Duodenal mucosa (tissue), 2 donors: Measurements from ENCODE around the gene ARF5.
"Not testable (repeated sequence)": the region's sequence is repeated elsewhere in the genome, so short reads cannot be mapped to it uniquely, and the experiment has no call there.

Experiments
- H3K27ac ChIP-seq: one replicate; pipeline ENCODE4 v1.7.0; 2013; ENCODE audit warnings: low read depth, low read length
- H3K27me3 ChIP-seq, 2 donors: one replicate each; pipeline ENCODE4 v1.7.0; 2013; ENCODE audit warnings: low read length in 2 of 2, control low read depth in 1 of 2; ENCODE audit not compliant: insufficient read depth in 2 of 2, control insufficient read depth in 1 of 2
- H3K36me3 ChIP-seq, 2 donors: one replicate each; pipeline ENCODE4 v1.7.0; 2013; ENCODE audit warnings: low read length in 2 of 2, control low read depth in 1 of 2; ENCODE audit not compliant: insufficient read depth in 2 of 2, control insufficient read depth in 1 of 2
- H3K4me1 ChIP-seq, 2 donors: one replicate each; pipeline ENCODE4 v1.7.0; 2013; ENCODE audit warnings: low read length in 2 of 2, control low read depth in 1 of 2; ENCODE audit not compliant: insufficient read depth in 2 of 2, control insufficient read depth in 1 of 2
- H3K4me3 ChIP-seq, 2 donors: one replicate each; pipeline ENCODE4 v1.7.0; 2013; ENCODE audit warnings: low read length in 2 of 2, low read depth in 1 of 2
- H3K9ac ChIP-seq, 2 donors: one replicate each; pipeline ENCODE4 v1.7.0; 2013; ENCODE audit warnings: low read length in 2 of 2, low read depth in 1 of 2
- H3K9me3 ChIP-seq, 2 donors: one replicate each; pipeline ENCODE4 v1.7.0; 2013; ENCODE audit warnings: low read length in 2 of 2, control low read depth in 1 of 2; ENCODE audit not compliant: control insufficient read depth in 1 of 2

The ARF5 gene

DNA sequence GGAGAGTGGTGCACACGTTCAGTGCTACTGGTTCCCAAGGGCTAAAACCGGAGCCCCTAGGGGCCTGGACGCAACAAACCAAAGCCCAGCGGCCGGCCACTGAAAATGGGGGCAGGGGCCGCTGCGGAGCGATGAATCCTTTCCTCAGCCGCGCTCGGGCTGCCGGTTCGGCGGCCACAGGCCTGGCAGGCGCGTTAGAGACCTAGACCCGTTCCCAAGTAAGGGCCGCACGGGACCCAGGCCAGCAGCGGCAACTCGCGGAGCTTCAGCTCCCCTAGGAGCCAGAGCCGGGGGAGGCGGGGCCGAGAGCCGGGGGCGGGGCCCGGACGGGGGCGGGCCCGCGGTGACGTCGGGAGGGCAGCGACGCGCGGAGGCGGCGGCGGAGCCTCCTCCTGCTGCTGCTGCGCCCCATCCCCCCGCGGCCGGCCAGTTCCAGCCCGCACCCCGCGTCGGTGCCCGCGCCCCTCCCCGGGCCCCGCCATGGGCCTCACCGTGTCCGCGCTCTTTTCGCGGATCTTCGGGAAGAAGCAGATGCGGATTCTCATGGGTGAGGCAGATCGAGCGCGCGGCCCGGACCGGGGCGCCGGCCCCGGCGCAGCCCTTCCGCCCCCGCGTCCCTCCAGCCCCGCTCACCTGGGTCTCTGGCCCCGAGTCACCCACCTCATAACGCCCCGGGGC is at the start of gene ARF5:
Gene ARF5 (plus strand): TSS at position 393 of the 678 bp plus-strand sequence. CDS start 88 bp downstream, at position 481.
- H3K27ac ChIP-seq, result peak within 1 kb of the TSS; percentile 70
- H3K4me1 ChIP-seq, result peaks cover 27 to 42% of the 10 kb centered on the region in 2 donors
- peak within 1 kb of the TSS; percentile 85 to 91 for H3K9ac ChIP-seq
- H3K27me3 ChIP-seq, result no peaks in the 10 kb centered on the region
- no peaks in the 10 kb centered on the region for H3K9me3 ChIP-seq
- peak within 1 kb of the TSS; percentile 86 to 91 for H3K4me3 ChIP-seq
- H3K36me3 ChIP-seq, result peaks cover 13 to 23% of the 10 kb centered on the region in 2 donors

- Histone ChIP-seq H3K36me3 (no peaks in the 10 kb centered on the region), H3K27me3 (peaks cover 10 to 28% of the 10 kb centered on the region in 2 donors)
These were observed 49.1 kb upstream of the ARF5 start for GRCh38 chr7:127539116-127539515.

GRCh38 chr7:127540461-127540860 is 47.8 kb upstream of the ARF5 start:
- peaks cover 10 to 22% of the 10 kb centered on the region in 2 donors for H3K27me3 ChIP-seq
- H3K9me3 ChIP-seq, H3K36me3 ChIP-seq: not testable (repeated sequence)

More at GRCh38 chr7:127539116-127539515, 49.1 kb upstream of the ARF5 start:
- H3K27ac ChIP-seq, result no peak overlapping the region
- H3K9me3 ChIP-seq, result no peaks in the 10 kb centered on the region
- H3K4me1 ChIP-seq, result no peaks in the 10 kb centered on the region
- H3K9ac ChIP-seq, result no peak overlapping the region
- no peak overlapping the region for H3K4me3 ChIP-seq

GRCh38 chr7:127541548-127541947 is 46.7 kb upstream of the ARF5 start:
- no peaks in the 10 kb centered on the region for H3K36me3 ChIP-seq
- H3K9ac ChIP-seq, result no peak overlapping the region
- peaks cover 9 to 17% of the 10 kb centered on the region in 2 donors for H3K27me3 ChIP-seq

More at GRCh38 chr7:127540461-127540860, 47.8 kb upstream of the ARF5 start:
- not testable (repeated sequence) for H3K27ac ChIP-seq, H3K9ac ChIP-seq, H3K4me1 ChIP-seq, H3K4me3 ChIP-seq

DNA sequence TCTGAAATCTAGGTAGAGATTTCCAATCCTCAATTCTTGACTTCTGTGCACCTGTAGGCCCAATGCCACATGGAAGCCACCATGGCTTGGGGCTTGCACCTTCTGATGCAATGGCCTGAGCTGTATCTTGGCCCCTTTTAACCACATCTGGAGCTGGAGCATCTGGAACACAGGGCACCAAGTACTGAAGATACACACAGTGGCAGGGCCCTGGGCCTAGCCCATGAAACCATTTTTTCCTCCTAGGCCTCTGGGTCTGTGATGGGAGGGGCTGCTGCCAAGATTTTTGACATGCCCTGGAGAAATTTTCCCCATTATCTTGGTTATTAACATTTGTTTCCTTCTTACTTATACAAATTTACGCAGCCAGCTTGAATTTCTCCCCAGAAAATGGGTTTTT is 41.9 kb upstream of the ARF5 start:
- Histone ChIP-seq H3K36me3 (no peaks in the 10 kb centered on the region), H3K9me3 (peaks cover 0 to 3% of the 10 kb centered on the region in 2 donors)

More at GRCh38 chr7:127541548-127541947, 46.7 kb upstream of the ARF5 start:
- H3K4me1 ChIP-seq, result no peaks in the 10 kb centered on the region
- peaks cover 0 to 3% of the 10 kb centered on the region in 2 donors for H3K9me3 ChIP-seq
- no peak overlapping the region for H3K27ac ChIP-seq
- no peak overlapping the region for H3K4me3 ChIP-seq

DNA sequence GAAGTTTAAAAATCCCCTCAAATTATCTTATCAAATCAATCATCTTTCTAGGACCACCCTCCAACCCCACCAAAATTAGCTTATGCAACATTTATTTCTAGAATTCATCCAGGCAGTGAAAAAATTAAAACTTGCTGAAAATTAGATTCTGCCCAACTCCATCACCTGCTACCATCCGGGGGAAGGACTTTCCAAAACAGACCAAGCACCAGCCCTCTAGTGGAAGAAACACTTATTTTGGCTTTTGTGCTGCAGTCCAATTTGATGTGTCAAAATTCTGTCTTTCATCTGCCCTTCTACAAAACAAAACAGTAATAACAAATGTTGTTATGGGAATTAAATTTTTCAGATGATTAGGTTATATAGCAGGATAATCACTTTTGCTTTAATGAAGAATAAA is 38.0 kb upstream of the ARF5 start:
- no peak overlapping the region for H3K4me3 ChIP-seq
- H3K36me3 ChIP-seq, result no peaks in the 10 kb centered on the region
- H3K4me1 ChIP-seq, result no peaks in the 10 kb centered on the region
- H3K9ac ChIP-seq, result no peak overlapping the region
- no peaks in the 10 kb centered on the region for H3K27me3 ChIP-seq
- peaks cover 0 to 3% of the 10 kb centered on the region in 2 donors for H3K9me3 ChIP-seq
- no peak overlapping the region for H3K27ac ChIP-seq

More for the DNA sequence above, 41.9 kb upstream of the ARF5 start:
- Histone ChIP-seq H3K4me3 (no peak overlapping the region), H3K27ac (no peak overlapping the region), H3K27me3 (no peaks in the 10 kb centered on the region), H3K9ac (no peak overlapping the region), H3K4me1 (no peaks in the 10 kb centered on the region)

GRCh38 chr7:127551941-127552340 is 36.3 kb upstream of the ARF5 start:
- H3K9ac ChIP-seq, result no peak overlapping the region
- no peaks in the 10 kb centered on the region for H3K27me3 ChIP-seq
- H3K27ac ChIP-seq, result no peak overlapping the region
- no peaks in the 10 kb centered on the region for H3K4me1 ChIP-seq
- no peaks in the 10 kb centered on the region for H3K9me3 ChIP-seq
- no peak overlapping the region for H3K4me3 ChIP-seq
- H3K36me3 ChIP-seq, result no peaks in the 10 kb centered on the region

GRCh38 chr7:127556404-127556803 is 31.8 kb upstream of the ARF5 start:
- no peak overlapping the region for H3K9ac ChIP-seq
- H3K27ac ChIP-seq, result no peak overlapping the region
- no peaks in the 10 kb centered on the region for H3K27me3 ChIP-seq
- no peaks in the 10 kb centered on the region for H3K4me1 ChIP-seq
- H3K4me3 ChIP-seq, result no peak overlapping the region
- no peaks in the 10 kb centered on the region for H3K36me3 ChIP-seq
- H3K9me3 ChIP-seq, result no peaks in the 10 kb centered on the region

DNA sequence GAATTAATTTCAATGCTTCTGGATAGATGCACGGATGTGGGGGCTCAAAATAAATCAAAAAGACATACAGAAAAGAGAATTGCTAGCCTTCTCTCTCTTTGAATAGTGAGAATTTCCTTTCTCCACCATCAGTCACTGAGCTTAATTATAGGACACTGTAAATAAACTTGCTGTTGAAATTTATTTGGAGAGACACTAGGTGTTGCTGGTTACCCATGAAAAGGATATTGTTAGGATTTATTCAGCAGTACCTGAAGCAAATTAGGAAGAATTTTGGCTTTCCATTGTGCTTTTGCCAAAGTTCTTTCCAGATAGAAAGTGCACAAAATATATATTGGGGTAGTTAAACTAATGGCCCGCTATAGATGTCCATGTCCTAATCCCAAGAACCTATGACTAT is 30.4 kb upstream of the ARF5 start:
- no peak overlapping the region for H3K27ac ChIP-seq
- no peaks in the 10 kb centered on the region for H3K27me3 ChIP-seq

DNA sequence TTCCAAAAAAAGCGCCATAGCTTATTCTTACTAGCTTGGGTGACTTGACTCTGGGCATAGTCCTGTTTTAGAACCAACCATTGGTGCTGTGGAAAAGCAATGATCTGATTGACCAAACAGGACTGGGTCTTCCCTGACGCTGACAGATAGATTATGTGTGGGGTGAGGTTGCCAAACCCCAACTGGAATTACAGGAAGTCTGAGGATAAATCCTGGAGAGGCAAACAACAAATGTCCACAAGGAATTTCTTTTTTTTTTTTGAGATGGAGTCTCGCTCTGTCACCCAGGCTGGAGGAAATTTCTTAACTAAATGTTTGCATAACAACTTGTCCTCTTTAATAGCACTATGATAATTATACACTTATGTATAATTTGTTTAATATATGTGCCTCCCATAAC is 22.0 kb upstream of the ARF5 start:
- Histone ChIP-seq H3K27me3 (no peaks in the 10 kb centered on the region), H3K36me3 (no peaks in the 10 kb centered on the region)

More for the DNA sequence above, 30.4 kb upstream of the ARF5 start:
- Histone ChIP-seq H3K36me3 (no peaks in the 10 kb centered on the region), H3K4me3 (no peak overlapping the region), H3K9ac (no peak overlapping the region), H3K9me3 (no peaks in the 10 kb centered on the region), H3K4me1 (no peaks in the 10 kb centered on the region)

More for the DNA sequence above, 22.0 kb upstream of the ARF5 start:
- Histone ChIP-seq H3K27ac (no peak overlapping the region), H3K9ac (no peak overlapping the region), H3K4me3 (no peak overlapping the region), H3K4me1 (no peaks in the 10 kb centered on the region), H3K9me3 (no peaks in the 10 kb centered on the region)
